Endothelial cell (in vitro differentiated cells): ENCODE data around the gene GOLGA1. TPM values are rescaled to one million over a fixed set of nuclear protein-coding genes. Genes with fewer than 3 reads are reported as not detected.

ENCODE experiments used
- DNase-seq: peaks from one replicate; pipeline ENCODE4 v3.0.0; 2021; ENCODE audit warnings: low spot score
- H3K27ac Mint-ChIP-seq: one replicate; pipeline ENCODE4 v1.8.0; 2021; ENCODE audit warnings: mixed read lengths, inconsistent platforms; ENCODE audit not compliant: unreplicated experiment
- H3K27me3 Mint-ChIP-seq: one replicate; pipeline ENCODE4 v1.8.0; 2021; ENCODE audit warnings: mild to moderate bottlenecking, moderate library complexity, mixed read lengths, inconsistent platforms; ENCODE audit not compliant: unreplicated experiment
- H3K36me3 Mint-ChIP-seq: one replicate; pipeline ENCODE4 v1.8.0; 2021; ENCODE audit warnings: mild to moderate bottlenecking, low read depth, mixed read lengths, inconsistent platforms; ENCODE audit not compliant: unreplicated experiment
- H3K4me1 Mint-ChIP-seq: one replicate; pipeline ENCODE4 v1.8.0; 2021; ENCODE audit warnings: mild to moderate bottlenecking, mixed read lengths, inconsistent platforms; ENCODE audit not compliant: unreplicated experiment
- H3K4me3 Mint-ChIP-seq: one replicate; pipeline ENCODE4 v1.8.0; 2021; ENCODE audit warnings: mild to moderate bottlenecking, mixed read lengths, inconsistent platforms; ENCODE audit not compliant: unreplicated experiment
- H3K9me3 Mint-ChIP-seq: one replicate; pipeline ENCODE4 v1.8.0; 2021; ENCODE audit warnings: mixed read lengths, inconsistent platforms; ENCODE audit not compliant: unreplicated experiment
- total RNA-seq: library from RNA; stranded (reverse); fragmentation: NEBNext Ultra II Directional; extraction: Animal tissue kit (Norgen Biotek cat#: 25700); gene quantifications from one replicate; pipeline ENCODE4 v1.2.1, GENCODE V29; 2021; ENCODE audit not compliant: unreplicated experiment
- TF ChIP-seq, protein P1 (sequence below): fragments of 200-600 bp; sonication (generic); IDR thresholded peaks from one replicate; pipeline ENCODE4 v1.5.0; 2021; ENCODE audit warnings: antibody characterized with exemption; ENCODE audit not compliant: unreplicated experiment

Gene GOLGA1
- total RNA-seq, 1 donor from 2014 or later: 14.8 TPM

DNA sequence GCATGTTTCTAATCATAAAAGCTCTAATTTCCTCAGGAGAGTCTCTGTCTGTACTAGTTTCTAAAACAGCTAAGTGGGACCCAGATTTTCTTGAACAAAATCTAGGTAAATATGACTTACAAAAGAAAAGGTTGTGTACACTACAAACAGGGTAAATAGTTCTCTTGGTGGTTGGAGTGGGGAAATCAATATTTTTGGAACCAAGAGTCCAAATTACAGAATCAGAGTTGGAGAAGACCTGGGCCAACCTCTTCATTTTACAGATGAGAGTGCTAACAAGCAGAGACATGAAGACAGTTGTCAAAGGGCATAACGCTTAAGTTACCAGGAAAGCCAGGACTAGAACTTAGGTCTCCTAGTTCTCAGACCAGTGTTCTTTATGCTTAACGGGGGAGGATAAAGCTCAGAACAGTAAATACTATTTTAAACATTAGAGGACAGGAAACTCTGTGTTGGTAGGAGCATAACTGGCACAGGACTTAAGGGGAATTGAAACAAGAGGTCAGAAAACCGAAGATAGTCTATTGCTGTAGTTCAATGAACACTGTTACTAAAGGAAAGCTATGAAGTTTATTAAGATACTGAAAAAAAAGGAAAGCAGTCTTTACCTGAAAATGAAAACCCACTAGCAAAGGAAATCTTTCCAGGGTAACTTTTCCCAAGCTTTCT lies 9.3 kb upstream of the GOLGA1 start:
- no peak for DNase-seq
- TF ChIP-seq, protein P1, sequence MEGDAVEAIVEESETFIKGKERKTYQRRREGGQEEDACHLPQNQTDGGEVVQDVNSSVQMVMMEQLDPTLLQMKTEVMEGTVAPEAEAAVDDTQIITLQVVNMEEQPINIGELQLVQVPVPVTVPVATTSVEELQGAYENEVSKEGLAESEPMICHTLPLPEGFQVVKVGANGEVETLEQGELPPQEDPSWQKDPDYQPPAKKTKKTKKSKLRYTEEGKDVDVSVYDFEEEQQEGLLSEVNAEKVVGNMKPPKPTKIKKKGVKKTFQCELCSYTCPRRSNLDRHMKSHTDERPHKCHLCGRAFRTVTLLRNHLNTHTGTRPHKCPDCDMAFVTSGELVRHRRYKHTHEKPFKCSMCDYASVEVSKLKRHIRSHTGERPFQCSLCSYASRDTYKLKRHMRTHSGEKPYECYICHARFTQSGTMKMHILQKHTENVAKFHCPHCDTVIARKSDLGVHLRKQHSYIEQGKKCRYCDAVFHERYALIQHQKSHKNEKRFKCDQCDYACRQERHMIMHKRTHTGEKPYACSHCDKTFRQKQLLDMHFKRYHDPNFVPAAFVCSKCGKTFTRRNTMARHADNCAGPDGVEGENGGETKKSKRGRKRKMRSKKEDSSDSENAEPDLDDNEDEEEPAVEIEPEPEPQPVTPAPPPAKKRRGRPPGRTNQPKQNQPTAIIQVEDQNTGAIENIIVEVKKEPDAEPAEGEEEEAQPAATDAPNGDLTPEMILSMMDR: no peak
- no peaks in the 10 kb centered on the region for H3K4me1 Mint-ChIP-seq
- H3K27ac Mint-ChIP-seq: no peak overlapping the region
- no peaks in the 10 kb centered on the region for H3K9me3 Mint-ChIP-seq
- no peak overlapping the region for H3K4me3 Mint-ChIP-seq
- no peaks in the 10 kb centered on the region for H3K27me3 Mint-ChIP-seq
- no peaks in the 10 kb centered on the region for H3K36me3 Mint-ChIP-seq

DNA sequence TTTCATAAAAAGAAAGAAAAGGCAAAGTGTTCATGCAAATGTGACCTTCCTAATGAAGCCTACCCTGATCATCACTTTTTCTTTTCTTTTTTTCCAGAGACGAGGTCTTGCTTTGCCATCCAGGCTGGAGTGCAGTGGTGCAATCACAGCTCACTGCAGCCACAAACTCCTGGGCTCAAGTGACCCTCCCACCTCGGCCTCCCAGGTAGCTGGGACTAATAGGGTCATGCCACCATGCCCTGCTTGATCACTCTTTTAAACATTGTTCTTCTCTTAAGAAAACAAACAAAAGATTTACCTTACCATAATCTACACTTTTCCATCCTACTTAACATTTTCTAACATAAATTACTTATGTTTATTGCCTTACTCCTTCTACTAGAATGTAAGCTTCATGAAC lies 8.5 kb upstream of the GOLGA1 start:
- no peaks in the 10 kb centered on the region for H3K4me1 Mint-ChIP-seq
- H3K27ac Mint-ChIP-seq: no peak overlapping the region
- TF ChIP-seq, protein P1: no peak
- H3K27me3 Mint-ChIP-seq: no peaks in the 10 kb centered on the region
- no peak overlapping the region for H3K4me3 Mint-ChIP-seq
- no peak for DNase-seq
- no peaks in the 10 kb centered on the region for H3K36me3 Mint-ChIP-seq
- no peaks in the 10 kb centered on the region for H3K9me3 Mint-ChIP-seq

DNA sequence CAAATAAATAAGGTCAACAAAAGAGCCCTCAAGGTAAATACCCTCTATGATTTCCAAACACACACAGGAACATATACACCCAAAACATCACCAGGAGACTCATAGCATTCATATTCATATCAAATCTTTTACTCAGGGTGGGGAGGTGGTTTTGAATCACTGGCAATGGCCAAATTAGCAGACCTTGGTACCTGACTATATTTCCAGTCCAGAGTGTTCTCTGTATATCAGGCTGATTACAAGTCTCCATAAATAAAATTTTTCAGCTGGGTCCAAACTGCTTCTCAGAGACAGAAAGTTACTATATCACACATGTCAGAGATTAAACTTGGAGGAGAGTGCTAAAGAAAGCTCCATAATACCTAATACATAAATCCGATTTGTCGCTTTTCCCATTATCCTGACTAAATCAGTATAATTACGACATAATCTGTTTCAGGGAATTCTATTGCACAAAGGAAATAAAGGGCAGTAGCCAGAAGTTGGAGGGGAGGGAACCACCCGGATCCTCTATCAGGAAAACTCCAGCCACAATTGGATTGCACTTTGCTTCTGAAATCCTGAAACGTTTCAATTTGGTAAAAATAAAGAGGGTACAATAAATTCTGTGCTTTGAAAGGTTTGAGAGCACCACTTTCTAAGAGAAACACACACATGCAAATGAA lies 7.0 kb upstream of the GOLGA1 start:
- Mint-ChIP-seq H3K9me3 (no peaks in the 10 kb centered on the region), H3K4me3 (no peak overlapping the region), H3K4me1 (no peaks in the 10 kb centered on the region), H3K27ac (no peak overlapping the region), H3K27me3 (no peaks in the 10 kb centered on the region), H3K36me3 (no peaks in the 10 kb centered on the region)
- DNase-seq: no peak
- TF ChIP-seq, protein P1: no peak

DNA sequence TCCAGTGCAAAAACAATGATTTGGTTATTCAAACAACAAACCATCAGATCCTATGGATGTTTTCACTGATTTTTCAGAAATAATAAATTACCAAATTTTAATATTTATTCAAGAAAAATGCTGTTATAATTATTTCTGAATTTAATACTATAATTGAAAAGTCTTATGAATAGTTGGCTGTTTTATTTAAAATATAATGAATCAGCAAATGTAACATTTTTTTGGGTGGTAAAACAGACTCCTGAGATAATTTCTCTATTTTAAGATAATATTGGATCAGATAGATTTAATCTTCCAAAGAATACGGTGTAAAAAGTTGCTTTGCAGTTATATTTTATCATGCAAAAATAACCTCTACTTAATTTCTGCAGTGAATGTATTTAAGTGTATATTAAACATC lies 5.3 kb upstream of the GOLGA1 start:
- Mint-ChIP-seq H3K4me1 (peaks cover 6% of the 10 kb centered on the region), H3K4me3 (no peak overlapping the region), H3K27ac (no peak overlapping the region), H3K36me3 (no peaks in the 10 kb centered on the region), H3K9me3 (no peaks in the 10 kb centered on the region), H3K27me3 (peaks cover 1% of the 10 kb centered on the region)
- TF ChIP-seq, protein P1: no peak
- DNase-seq: no peak
